OCI-LY1 (cell line): ENCODE results near the gene DHPS.
A peak's percentile ranks its signal among the peaks of the same experiment; 100 is the strongest.

ENCODE experiments used
- H2AFZ ChIP-seq: fragments of 200-600 bp; sonication (generic), shearing (Covaris generic); 2 replicates; pipeline ENCODE4 v1.6.0; 2014; ENCODE audit warnings: antibody characterized with exemption, mild to moderate bottlenecking, low read length
- H3F3A ChIP-seq: fragments of 200-600 bp; sonication (generic), shearing (Covaris generic); 2 replicates; pipeline ENCODE4 v1.6.0; 2014; ENCODE audit warnings: mild to moderate bottlenecking, antibody characterized with exemption, low read length, moderate library complexity; ENCODE audit not compliant: insufficient read depth
- H3K27ac ChIP-seq: fragments of 200-600 bp; sonication (generic); 2 replicates; pipeline ENCODE4 v1.5.1; 2014; ENCODE audit warnings: low read length, mixed run types, mild to moderate bottlenecking, low read depth; ENCODE audit not compliant: poor library complexity, severe bottlenecking
- H3K27me3 ChIP-seq: fragments of 200-600 bp; sonication (generic); 2 replicates; pipeline ENCODE4 v1.6.0; 2014; ENCODE audit warnings: antibody characterized with exemption, mild to moderate bottlenecking, low read length, moderate library complexity; ENCODE audit not compliant: insufficient read depth
- H3K36me3 ChIP-seq: fragments of 200-600 bp; sonication (generic); 2 replicates; pipeline ENCODE4 v1.6.1; 2014; ENCODE audit warnings: mild to moderate bottlenecking, antibody characterized with exemption, low read length, moderate library complexity, mixed read lengths; ENCODE audit not compliant: insufficient read depth
- H3K4me1 ChIP-seq: fragments of 200-600 bp; sonication (generic); 2 replicates; pipeline ENCODE4 v1.5.1; 2014; ENCODE audit warnings: mild to moderate bottlenecking, low read length, moderate library complexity; ENCODE audit not compliant: insufficient read depth, severe bottlenecking
- H3K4me2 ChIP-seq: fragments of 200-600 bp; sonication (generic), shearing (Covaris generic); 2 replicates; pipeline ENCODE4 v1.6.1; 2014; ENCODE audit warnings: low read length
- H3K4me3 ChIP-seq: fragments of 200-600 bp; sonication (generic); 2 replicates; pipeline ENCODE4 v1.5.1; 2014; ENCODE audit warnings: low read length, low read depth, mild to moderate bottlenecking, mixed read lengths; ENCODE audit not compliant: poor library complexity, severe bottlenecking
- H3K79me2 ChIP-seq: fragments of 200-600 bp; shearing (Covaris generic); 2 replicates; pipeline ENCODE4 v1.6.1; 2016; ENCODE audit warnings: mixed run types, low read length, mixed read lengths; ENCODE audit not compliant: insufficient read depth
- H3K9ac ChIP-seq: fragments of 200-600 bp; sonication (generic), shearing (Covaris generic); 2 replicates; pipeline ENCODE4 v1.6.1; 2014; ENCODE audit warnings: mild to moderate bottlenecking, low read length, mixed read lengths
- H3K9me2 ChIP-seq: fragments of 200-600 bp; sonication (generic), shearing (Covaris generic); 2 replicates; pipeline ENCODE4 v1.6.1; 2014; ENCODE audit warnings: low read depth, mild to moderate bottlenecking, low read length, mixed read lengths
- H3K9me3 ChIP-seq: fragments of 200-600 bp; shearing (Covaris generic); 2 replicates; pipeline ENCODE4 v1.6.1; 2014; ENCODE audit warnings: low read length, mixed read lengths
- H4K20me1 ChIP-seq: fragments of 200-600 bp; sonication (generic), shearing (Covaris generic); 2 replicates; pipeline ENCODE4 v1.6.0; 2016; ENCODE audit warnings: mild to moderate bottlenecking, low read length; ENCODE audit not compliant: insufficient read depth
- EZH2 ChIP-seq: fragments of 200-600 bp; sonication (generic), shearing (Covaris generic); IDR thresholded peaks from 2 replicates; pipeline ENCODE4 v1.8.0; 2017; ENCODE audit warnings: borderline replicate concordance, mixed run types, mild to moderate bottlenecking, antibody characterized with exemption, low read length, moderate library complexity, mixed read lengths
- TF ChIP-seq, protein P1 (sequence below): fragments of 200-600 bp; sonication (generic), shearing (Covaris generic); IDR thresholded peaks from 2 replicates; pipeline ENCODE4 v1.5.1; 2017; ENCODE audit warnings: mild to moderate bottlenecking, antibody characterized with exemption, low read length, moderate library complexity, mixed read lengths

DHPS gene

GRCh38 chr19:12695096-12695495, 13.4 kb upstream of the DHPS start:
- Histone ChIP-seq H3K4me3 (peak overlapping the region; percentile 80), H3K9me3 (no peaks in the 10 kb centered on the region), H3K9me2 (no peaks in the 10 kb centered on the region), H3K9ac (peak overlapping the region; percentile 72; the same call in 1 of the 2 replicates), H3K27me3 (no peaks in the 10 kb centered on the region), H3K4me1 (peaks cover 20% of the 10 kb centered on the region), H3F3A (peaks cover 7% of the 10 kb centered on the region; the same call in 1 of the 2 replicates), H4K20me1 (no peaks in the 10 kb centered on the region), H2AFZ (no peak overlapping the region), H3K79me2 (no peaks in the 10 kb centered on the region), H3K27ac (no peak overlapping the region), H3K36me3 (peaks cover 19% of the 10 kb centered on the region; the same call in 1 of the 2 replicates), H3K4me2 (peak overlapping the region; percentile 89; the same call in 1 of the 2 replicates)
- no peak for TF ChIP-seq EZH2
- TF ChIP-seq, protein P1, sequence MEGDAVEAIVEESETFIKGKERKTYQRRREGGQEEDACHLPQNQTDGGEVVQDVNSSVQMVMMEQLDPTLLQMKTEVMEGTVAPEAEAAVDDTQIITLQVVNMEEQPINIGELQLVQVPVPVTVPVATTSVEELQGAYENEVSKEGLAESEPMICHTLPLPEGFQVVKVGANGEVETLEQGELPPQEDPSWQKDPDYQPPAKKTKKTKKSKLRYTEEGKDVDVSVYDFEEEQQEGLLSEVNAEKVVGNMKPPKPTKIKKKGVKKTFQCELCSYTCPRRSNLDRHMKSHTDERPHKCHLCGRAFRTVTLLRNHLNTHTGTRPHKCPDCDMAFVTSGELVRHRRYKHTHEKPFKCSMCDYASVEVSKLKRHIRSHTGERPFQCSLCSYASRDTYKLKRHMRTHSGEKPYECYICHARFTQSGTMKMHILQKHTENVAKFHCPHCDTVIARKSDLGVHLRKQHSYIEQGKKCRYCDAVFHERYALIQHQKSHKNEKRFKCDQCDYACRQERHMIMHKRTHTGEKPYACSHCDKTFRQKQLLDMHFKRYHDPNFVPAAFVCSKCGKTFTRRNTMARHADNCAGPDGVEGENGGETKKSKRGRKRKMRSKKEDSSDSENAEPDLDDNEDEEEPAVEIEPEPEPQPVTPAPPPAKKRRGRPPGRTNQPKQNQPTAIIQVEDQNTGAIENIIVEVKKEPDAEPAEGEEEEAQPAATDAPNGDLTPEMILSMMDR = no peak

DNA sequence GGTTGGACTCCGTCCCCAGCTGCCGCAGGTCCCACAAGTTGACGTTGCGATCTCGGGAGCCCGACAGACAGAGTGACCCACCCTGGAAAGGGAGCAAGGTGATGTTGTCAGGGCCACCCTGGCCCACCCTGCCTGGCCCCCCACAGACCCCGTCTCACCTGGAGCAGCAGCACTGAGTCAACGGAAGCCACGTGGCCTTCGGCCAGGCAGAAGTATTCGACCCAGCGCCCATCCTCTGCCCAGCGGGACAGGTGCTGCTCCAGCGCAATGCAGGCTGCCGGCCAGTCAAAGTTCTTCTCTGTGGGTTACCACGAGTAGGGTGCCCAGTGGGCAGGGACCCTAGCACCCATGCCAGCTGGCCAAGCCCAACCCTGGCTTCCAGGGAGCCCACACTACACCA, 13.0 kb upstream of the DHPS start:
- H3K4me1 ChIP-seq = peaks cover 20% of the 10 kb centered on the region
- H3K9me3 ChIP-seq = no peaks in the 10 kb centered on the region
- no peaks in the 10 kb centered on the region for H3K27me3 ChIP-seq
- no peaks in the 10 kb centered on the region for H3K9me2 ChIP-seq
- no peaks in the 10 kb centered on the region for H3K79me2 ChIP-seq
- no peak overlapping the region for H3K4me3 ChIP-seq
- no peaks in the 10 kb centered on the region for H4K20me1 ChIP-seq
- no peak overlapping the region for H3K27ac ChIP-seq
- no peak overlapping the region for H3K9ac ChIP-seq
- no peak for TF ChIP-seq EZH2
- H3F3A ChIP-seq = peaks cover 7% of the 10 kb centered on the region; the same call in 1 of the 2 replicates
- peaks cover 15% of the 10 kb centered on the region; the same call in 1 of the 2 replicates for H3K36me3 ChIP-seq
- H3K4me2 ChIP-seq = no peak overlapping the region
- no peak overlapping the region for H2AFZ ChIP-seq

GRCh38 chr19:12692960-12693359, 11.3 kb upstream of the DHPS start:
- H4K20me1 ChIP-seq = no peaks in the 10 kb centered on the region
- H2AFZ ChIP-seq = no peak overlapping the region
- H3F3A ChIP-seq = peaks cover 7% of the 10 kb centered on the region; the same call in 1 of the 2 replicates
- H3K79me2 ChIP-seq = no peaks in the 10 kb centered on the region
- H3K9ac ChIP-seq = no peak overlapping the region
- H3K36me3 ChIP-seq = peaks cover 3% of the 10 kb centered on the region; the same call in 1 of the 2 replicates
- H3K9me2 ChIP-seq = no peaks in the 10 kb centered on the region
- no peaks in the 10 kb centered on the region for H3K9me3 ChIP-seq
- H3K4me2 ChIP-seq = no peak overlapping the region
- TF ChIP-seq, protein P1 = no peak
- no peak for TF ChIP-seq EZH2
- no peaks in the 10 kb centered on the region for H3K27me3 ChIP-seq
- peaks cover 20% of the 10 kb centered on the region for H3K4me1 ChIP-seq
- no peak overlapping the region for H3K27ac ChIP-seq
- H3K4me3 ChIP-seq = no peak overlapping the region

DNA sequence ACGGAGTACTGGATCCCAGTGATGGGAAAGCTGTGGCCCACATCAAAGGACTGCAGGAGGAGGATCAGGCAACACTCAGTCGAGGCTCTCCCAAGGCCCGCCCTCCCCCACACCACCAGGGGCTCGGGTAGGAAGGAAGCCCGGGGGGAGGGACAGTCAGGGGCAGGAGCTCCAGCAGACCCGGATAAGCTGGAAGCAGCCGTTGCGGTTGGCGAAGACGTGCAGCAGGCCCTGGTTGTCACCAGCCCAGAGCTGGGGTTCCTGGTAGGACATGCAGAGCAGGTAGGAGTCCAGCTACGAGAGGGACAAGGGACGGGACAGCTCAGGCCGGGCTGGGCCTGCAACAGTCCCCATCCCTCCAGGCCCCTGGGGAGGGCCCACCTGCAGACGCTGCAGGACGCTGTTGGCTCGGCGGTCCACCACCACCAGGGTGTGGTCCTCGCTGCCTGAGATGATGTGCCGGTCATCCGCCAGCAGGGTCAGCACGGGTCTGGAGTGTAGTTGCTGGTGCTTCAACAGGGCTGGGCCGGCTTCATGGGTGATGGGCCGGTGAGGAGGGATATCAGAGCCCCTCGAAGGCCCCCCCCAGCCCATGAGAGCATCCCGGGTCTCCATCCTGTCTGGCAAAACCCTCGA, 8.0 kb upstream of the DHPS start:
- Histone ChIP-seq H3K4me2 (no peak overlapping the region), H3K9ac (no peak overlapping the region), H3F3A (no peaks in the 10 kb centered on the region), H3K79me2 (no peaks in the 10 kb centered on the region), H3K4me3 (no peak overlapping the region), H3K27me3 (no peaks in the 10 kb centered on the region), H4K20me1 (no peaks in the 10 kb centered on the region), H2AFZ (no peak overlapping the region), H3K4me1 (no peaks in the 10 kb centered on the region), H3K27ac (no peak overlapping the region), H3K9me2 (no peaks in the 10 kb centered on the region), H3K9me3 (no peaks in the 10 kb centered on the region), H3K36me3 (no peaks in the 10 kb centered on the region)
- TF ChIP-seq, protein P1 = no peak
- TF ChIP-seq EZH2 = no peak
